ENCODE data around the gene PSMC6. TPM values are rescaled to one million over a fixed set of nuclear protein-coding genes. Genes with fewer than 3 reads are reported as not detected.

The PSMC6 gene
- 118 TPM for polyA plus RNA-seq (2013, experiment 1 of 4)
- 114 TPM for polyA plus RNA-seq (2013, experiment 2 of 4)
- 90.7 TPM for polyA plus RNA-seq (2013, experiment 3 of 4)
- polyA plus RNA-seq (2013, experiment 4 of 4): 93.3 TPM

DNA sequence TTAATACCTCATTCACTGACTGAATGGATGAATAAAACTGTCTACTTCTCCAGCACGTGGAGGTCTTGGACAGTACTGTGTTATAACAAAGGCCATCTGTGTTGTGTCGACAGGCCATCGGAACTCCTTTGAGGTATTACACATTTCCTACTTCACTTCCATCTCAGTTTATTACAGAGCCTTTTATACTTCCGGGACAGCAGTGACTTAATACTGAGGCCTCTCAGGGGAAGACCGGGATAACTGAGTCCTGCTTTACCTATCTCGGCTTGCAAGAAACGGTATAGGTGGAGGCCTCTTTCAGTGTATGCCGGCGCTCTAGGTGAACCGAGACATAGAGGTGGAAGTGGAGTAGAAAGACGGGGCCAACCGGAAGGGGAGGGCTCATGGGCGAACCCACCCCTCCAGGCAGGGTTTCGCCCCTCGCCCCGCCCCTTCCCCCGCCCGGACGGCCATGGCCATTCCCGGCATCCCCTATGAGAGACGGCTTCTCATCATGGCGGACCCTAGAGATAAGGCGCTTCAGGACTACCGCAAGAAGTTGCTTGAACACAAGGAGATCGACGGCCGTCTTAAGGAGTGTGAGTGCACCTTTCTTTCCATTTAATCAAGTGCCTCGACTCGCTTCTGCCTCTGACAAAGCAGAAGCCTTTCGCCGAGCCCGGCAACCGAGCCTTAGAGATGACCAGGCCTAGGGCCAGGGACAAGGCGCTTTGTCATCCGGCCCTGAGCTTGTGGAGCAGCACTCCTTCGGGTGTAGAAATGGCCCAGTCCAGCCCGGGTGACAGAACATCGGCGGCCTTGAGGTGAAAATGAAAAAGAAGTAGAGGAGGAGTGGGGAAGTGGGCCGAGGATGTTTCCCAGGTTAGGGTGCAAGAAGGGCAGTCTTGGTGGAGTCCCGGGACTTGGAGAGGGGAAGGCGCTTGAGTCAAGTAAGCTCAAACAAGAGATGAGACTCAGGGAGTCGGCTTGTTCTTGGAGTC is at the start of gene PSMC6:
Gene PSMC6, plus strand, starts transcription at position 477 of the 983 bp plus-strand sequence. Its CDS starts 20 bp downstream, at position 497.
- WGBS, 2 experiments: 5% methylated on average over 43 of the region's 43 CpGs
- Histone ChIP-seq H3K9me3 (ENCODE audit: control insufficient read depth, low read length) (no peaks in the 10 kb centered on the region), H3K36me3 (ENCODE audit: control insufficient read depth, insufficient read depth, low read length) (peaks cover 13% of the 10 kb centered on the region), H3K27me3 (ENCODE audit: control insufficient read depth, insufficient read depth, low read length, poor library complexity, severe bottlenecking) (no peaks in the 10 kb centered on the region), H3K4me3 (ENCODE audit: insufficient read depth, low read depth, low read length) (peak within 1 kb of the TSS; percentile 72), H3K27ac (ENCODE audit: insufficient read depth, low read depth, low read length, poor library complexity, severe bottlenecking) (peak within 1 kb of the TSS; percentile 65), H3K4me1 (ENCODE audit: control insufficient read depth, insufficient read depth, low read length) (peaks cover 7% of the 10 kb centered on the region)

DNA sequence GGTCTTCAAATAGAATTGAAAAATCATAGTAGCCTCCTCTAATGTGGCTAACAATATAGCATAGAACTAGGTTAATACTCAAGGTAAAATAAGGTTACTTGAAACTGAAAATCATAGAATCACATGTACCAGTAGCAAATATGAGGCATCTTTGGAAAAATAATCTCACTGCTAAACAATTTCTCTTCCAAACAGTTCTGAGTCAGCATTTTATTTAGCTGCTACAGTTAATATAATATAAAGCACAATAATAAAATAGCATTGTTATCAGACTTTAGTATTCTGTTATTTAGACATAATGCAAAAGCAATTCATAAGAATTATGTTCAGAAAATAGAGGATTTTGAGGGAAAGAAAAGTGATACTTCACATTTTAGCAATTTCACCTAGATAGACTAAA is 46.7 kb upstream of the PSMC6 start:
- Histone ChIP-seq H3K4me1 (ENCODE audit: control insufficient read depth, insufficient read depth, low read length) (peaks cover 3% of the 10 kb centered on the region), H3K27me3 (ENCODE audit: control insufficient read depth, insufficient read depth, low read length, poor library complexity, severe bottlenecking) (no peaks in the 10 kb centered on the region), H3K9me3 (ENCODE audit: control insufficient read depth, low read length) (no peaks in the 10 kb centered on the region), H3K27ac (ENCODE audit: insufficient read depth, low read depth, low read length, poor library complexity, severe bottlenecking) (no peak overlapping the region), H3K4me3 (ENCODE audit: insufficient read depth, low read depth, low read length) (no peak overlapping the region), H3K36me3 (ENCODE audit: control insufficient read depth, insufficient read depth, low read length) (peaks cover 7% of the 10 kb centered on the region)

DNA sequence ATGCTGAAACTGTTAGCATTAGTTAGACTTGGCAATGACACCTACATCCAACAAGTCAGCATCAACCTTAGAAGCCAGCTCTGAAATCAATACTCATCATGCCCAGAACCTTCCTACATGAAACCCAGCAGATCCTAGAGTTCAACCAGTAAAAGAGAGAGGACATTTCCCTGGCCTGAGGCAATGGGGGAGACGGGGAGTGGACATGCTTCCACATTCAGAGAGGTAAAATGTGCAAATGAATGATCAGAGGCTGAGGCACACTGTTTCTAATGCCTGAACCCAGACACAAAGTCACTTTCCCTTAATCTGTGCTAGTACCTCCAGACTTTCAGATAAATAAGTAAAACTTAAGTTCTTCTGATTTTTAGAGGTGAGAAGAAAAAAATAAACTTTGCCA is 46.2 kb upstream of the PSMC6 start:
- Histone ChIP-seq H3K9me3 (ENCODE audit: control insufficient read depth, low read length) (no peaks in the 10 kb centered on the region), H3K4me3 (ENCODE audit: insufficient read depth, low read depth, low read length) (no peak overlapping the region), H3K27me3 (ENCODE audit: control insufficient read depth, insufficient read depth, low read length, poor library complexity, severe bottlenecking) (no peaks in the 10 kb centered on the region), H3K27ac (ENCODE audit: insufficient read depth, low read depth, low read length, poor library complexity, severe bottlenecking) (no peak overlapping the region), H3K36me3 (ENCODE audit: control insufficient read depth, insufficient read depth, low read length) (peaks cover 7% of the 10 kb centered on the region), H3K4me1 (ENCODE audit: control insufficient read depth, insufficient read depth, low read length) (peaks cover 3% of the 10 kb centered on the region)
- 86 to 89% methylated on average over 1 of the region's 1 CpG for WGBS, 2 experiments

DNA sequence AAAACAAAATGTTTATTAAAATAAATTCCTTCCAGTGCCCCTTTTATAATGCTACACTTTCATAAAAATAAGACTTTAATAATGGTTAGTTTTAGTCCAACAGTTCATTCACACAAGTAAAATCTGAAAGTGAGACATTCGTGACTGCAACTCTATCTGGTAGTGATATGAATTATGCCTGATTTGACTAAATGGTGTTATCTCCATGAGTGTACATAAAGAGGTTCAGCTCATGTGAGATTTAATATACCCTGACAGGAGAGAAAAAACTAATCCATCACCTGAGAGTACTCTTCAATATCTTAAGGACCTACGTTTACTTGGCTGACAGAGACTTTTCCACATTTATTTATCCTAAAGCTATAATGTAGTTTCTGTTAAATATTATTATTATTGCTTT is 45.7 kb upstream of the PSMC6 start:
- Histone ChIP-seq H3K27me3 (ENCODE audit: control insufficient read depth, insufficient read depth, low read length, poor library complexity, severe bottlenecking) (no peaks in the 10 kb centered on the region), H3K27ac (ENCODE audit: insufficient read depth, low read depth, low read length, poor library complexity, severe bottlenecking) (no peak overlapping the region), H3K4me3 (ENCODE audit: insufficient read depth, low read depth, low read length) (no peak overlapping the region), H3K4me1 (ENCODE audit: control insufficient read depth, insufficient read depth, low read length) (peaks cover 3% of the 10 kb centered on the region), H3K36me3 (ENCODE audit: control insufficient read depth, insufficient read depth, low read length) (peaks cover 7% of the 10 kb centered on the region), H3K9me3 (ENCODE audit: control insufficient read depth, low read length) (no peaks in the 10 kb centered on the region)
- 95 to 100% methylated on average over 1 of the region's 2 CpGs for WGBS, 2 experiments

DNA sequence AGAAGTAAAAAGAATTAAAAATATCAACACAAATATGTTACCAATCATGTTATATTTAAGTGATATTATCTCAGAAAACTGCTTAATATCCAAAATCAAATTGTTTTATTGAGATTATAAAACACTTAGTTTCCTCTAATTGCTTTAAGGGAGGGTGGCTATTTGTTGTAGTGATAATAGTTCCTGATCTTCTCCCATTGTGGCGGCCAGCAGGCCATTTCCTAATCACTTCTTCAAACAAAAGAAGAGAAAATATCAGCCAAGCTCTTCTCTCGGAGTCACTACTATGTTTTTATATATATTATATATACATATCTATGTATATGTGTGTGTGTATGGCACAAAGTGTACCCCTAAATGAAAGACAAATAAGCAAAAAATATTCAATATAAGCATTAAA is 43.1 kb upstream of the PSMC6 start:
- no CpG with 5 or more reads among the region's 2 CpGs for WGBS, 2 experiments
- no peaks in the 10 kb centered on the region for H3K9me3 ChIP-seq (ENCODE audit: control insufficient read depth, low read length)
- peaks cover 3% of the 10 kb centered on the region for H3K4me1 ChIP-seq (ENCODE audit: control insufficient read depth, insufficient read depth, low read length)
- peaks cover 7% of the 10 kb centered on the region for H3K36me3 ChIP-seq (ENCODE audit: control insufficient read depth, insufficient read depth, low read length)
- H3K27me3 ChIP-seq (ENCODE audit: control insufficient read depth, insufficient read depth, low read length, poor library complexity, severe bottlenecking): no peaks in the 10 kb centered on the region
- H3K4me3 ChIP-seq (ENCODE audit: insufficient read depth, low read depth, low read length): no peak overlapping the region
- no peak overlapping the region for H3K27ac ChIP-seq (ENCODE audit: insufficient read depth, low read depth, low read length, poor library complexity, severe bottlenecking)

DNA sequence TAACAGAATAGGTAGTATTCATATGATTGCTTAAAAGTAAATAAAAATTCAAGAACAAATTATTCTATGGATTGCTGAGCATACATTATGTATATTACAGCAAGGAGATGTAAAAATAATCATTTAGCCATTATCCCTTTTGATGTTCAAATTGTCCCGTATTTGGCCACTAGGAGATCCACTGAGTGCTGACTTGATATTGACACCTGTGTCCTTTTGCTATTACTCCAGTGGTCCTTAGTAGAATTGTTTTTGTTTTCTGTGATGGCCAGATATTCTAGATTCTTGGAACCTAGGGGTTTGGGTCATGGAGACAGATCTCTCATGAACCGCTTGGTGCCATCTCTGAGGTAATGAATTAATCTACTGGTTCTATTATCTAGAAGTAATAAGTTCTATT is 28.4 kb upstream of the PSMC6 start:
- Histone ChIP-seq H3K4me1 (ENCODE audit: control insufficient read depth, insufficient read depth, low read length) (no peaks in the 10 kb centered on the region), H3K4me3 (ENCODE audit: insufficient read depth, low read depth, low read length) (no peak overlapping the region), H3K36me3 (ENCODE audit: control insufficient read depth, insufficient read depth, low read length) (no peaks in the 10 kb centered on the region), H3K9me3 (ENCODE audit: control insufficient read depth, low read length) (no peaks in the 10 kb centered on the region), H3K27ac (ENCODE audit: insufficient read depth, low read depth, low read length, poor library complexity, severe bottlenecking) (no peak overlapping the region), H3K27me3 (ENCODE audit: control insufficient read depth, insufficient read depth, low read length, poor library complexity, severe bottlenecking) (no peaks in the 10 kb centered on the region)
- 97 to 98% methylated on average over 2 of the region's 2 CpGs for WGBS, 2 experiments

DNA sequence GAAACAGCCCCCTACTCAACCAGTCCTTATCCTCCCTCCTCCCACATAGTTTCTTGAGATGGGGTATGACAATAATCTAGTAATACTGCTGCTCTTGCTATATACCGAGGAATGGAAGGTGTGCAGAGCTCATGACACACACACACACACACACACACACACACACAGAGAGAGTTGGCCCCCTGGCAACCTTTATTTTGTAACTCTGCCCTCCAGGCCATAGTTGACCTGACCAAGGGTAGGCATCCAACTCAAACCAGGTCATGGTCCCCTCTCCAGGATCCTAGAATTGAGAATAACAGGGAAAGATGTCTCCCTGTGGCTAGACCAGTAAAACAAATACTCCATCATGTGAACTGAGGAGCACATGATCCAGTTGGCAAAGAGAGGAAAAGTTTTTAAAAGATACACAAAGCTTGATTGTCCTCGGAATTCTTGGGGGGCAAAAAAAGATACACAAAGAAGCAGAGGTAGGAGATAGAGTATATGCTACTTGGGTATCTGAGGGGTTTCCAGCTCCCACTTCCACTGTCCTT is 22.9 kb upstream of the PSMC6 start:
- H3K27me3 ChIP-seq (ENCODE audit: control insufficient read depth, insufficient read depth, low read length, poor library complexity, severe bottlenecking): no peaks in the 10 kb centered on the region
- no peak overlapping the region for H3K4me3 ChIP-seq (ENCODE audit: insufficient read depth, low read depth, low read length)
- H3K27ac ChIP-seq (ENCODE audit: insufficient read depth, low read depth, low read length, poor library complexity, severe bottlenecking): no peak overlapping the region
- no peaks in the 10 kb centered on the region for H3K4me1 ChIP-seq (ENCODE audit: control insufficient read depth, insufficient read depth, low read length)
- H3K9me3 ChIP-seq (ENCODE audit: control insufficient read depth, low read length): no peaks in the 10 kb centered on the region
- 90 to 95% methylated on average over 2 of the region's 2 CpGs for WGBS, 2 experiments
- no peaks in the 10 kb centered on the region for H3K36me3 ChIP-seq (ENCODE audit: control insufficient read depth, insufficient read depth, low read length)

DNA sequence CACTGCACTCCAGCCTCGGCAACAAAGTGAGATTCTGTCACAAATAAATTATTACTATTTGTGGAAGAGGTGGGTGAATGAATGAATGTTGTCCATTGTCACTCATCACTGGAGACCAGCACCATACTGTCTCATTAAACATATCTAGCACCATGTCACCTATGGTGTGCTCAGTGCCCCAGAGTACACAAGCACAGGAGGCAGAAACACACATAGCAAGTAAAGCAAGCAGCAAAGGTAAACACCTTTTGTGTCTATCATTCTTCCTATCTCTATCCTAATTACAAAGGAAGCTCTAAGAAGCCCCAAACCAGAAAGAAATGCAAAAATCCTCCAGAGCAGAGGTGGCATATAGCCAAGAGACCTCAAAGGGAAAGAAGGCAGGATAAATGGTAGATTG is 20.8 kb upstream of the PSMC6 start:
- H3K4me3 ChIP-seq (ENCODE audit: insufficient read depth, low read depth, low read length): no peak overlapping the region
- no peaks in the 10 kb centered on the region for H3K27me3 ChIP-seq (ENCODE audit: control insufficient read depth, insufficient read depth, low read length, poor library complexity, severe bottlenecking)
- WGBS, 2 experiments: 100% methylated on average over 1 of the region's 1 CpG
- H3K36me3 ChIP-seq (ENCODE audit: control insufficient read depth, insufficient read depth, low read length): no peaks in the 10 kb centered on the region
- no peaks in the 10 kb centered on the region for H3K9me3 ChIP-seq (ENCODE audit: control insufficient read depth, low read length)
- H3K4me1 ChIP-seq (ENCODE audit: control insufficient read depth, insufficient read depth, low read length): no peaks in the 10 kb centered on the region
- no peak overlapping the region for H3K27ac ChIP-seq (ENCODE audit: insufficient read depth, low read depth, low read length, poor library complexity, severe bottlenecking)

DNA sequence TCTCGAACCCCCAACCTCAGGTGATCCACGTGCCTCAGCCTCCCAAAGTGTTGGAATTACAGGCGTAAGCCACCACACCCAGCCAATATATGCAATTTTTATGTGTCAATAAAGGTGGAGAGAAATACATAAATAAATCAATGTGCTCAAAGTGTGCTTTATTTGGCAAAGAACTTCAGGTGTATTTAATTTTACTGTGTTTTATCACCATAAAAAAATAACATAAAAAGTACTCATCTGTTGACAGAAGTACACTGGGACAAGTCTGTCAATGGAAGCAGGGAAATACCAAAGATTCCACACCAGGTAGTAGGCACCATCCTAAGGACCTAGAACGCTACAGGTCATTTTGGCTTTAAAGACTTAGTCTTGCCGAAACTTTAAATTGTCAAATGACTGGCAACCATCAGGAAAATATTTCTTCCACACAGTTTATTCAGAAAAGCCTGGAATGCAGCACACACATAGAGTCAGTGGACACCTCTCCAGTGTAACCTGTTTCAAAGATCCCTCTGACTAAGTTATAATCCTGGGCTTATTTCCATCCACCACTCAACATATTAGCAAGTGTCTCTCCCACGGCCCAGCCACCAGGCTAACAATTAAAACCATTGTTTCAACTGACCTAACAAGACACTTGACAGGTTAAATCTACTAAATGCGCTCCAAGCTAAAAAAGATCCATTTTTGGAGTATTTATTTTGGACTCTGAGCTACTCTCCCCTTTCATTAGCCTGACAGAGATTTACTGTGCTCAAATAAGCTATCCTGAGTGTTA is 15.8 kb upstream of the PSMC6 start:
- no peak overlapping the region for H3K4me3 ChIP-seq (ENCODE audit: insufficient read depth, low read depth, low read length)
- H3K36me3 ChIP-seq (ENCODE audit: control insufficient read depth, insufficient read depth, low read length): no peaks in the 10 kb centered on the region
- peaks cover 19% of the 10 kb centered on the region for H3K27me3 ChIP-seq (ENCODE audit: control insufficient read depth, insufficient read depth, low read length, poor library complexity, severe bottlenecking)
- no peaks in the 10 kb centered on the region for H3K9me3 ChIP-seq (ENCODE audit: control insufficient read depth, low read length)
- WGBS, 2 experiments: 88 to 93% methylated on average over 6 to 7 of the region's 7 CpGs
- H3K4me1 ChIP-seq (ENCODE audit: control insufficient read depth, insufficient read depth, low read length): peaks cover 7% of the 10 kb centered on the region
- H3K27ac ChIP-seq (ENCODE audit: insufficient read depth, low read depth, low read length, poor library complexity, severe bottlenecking): no peak overlapping the region

Data from ectodermal cell (in vitro differentiated cells).